Stimulated activated effector memory CD8-positive, alpha-beta T cell treated with anti-CD3 and anti-CD28 coated beads, Interleukin-12 subunit alpha, Interleukin-12 subunit beta, amount 100 ng/mL, for 72 hours (primary cell): Measurements from ENCODE around the gene ZNF423.

Source experiments
- ATAC-seq: fragments of 150-1000 bp; cut with Tn5 transposase; 2 replicates; pipeline ENCODE4 v1.10.0; 2021
- DNase-seq, 2 donors: peaks; one replicate each; pipeline ENCODE4 v3.0.0; 2021 to 2022; ENCODE audit warnings: low spot score in 2 of 2
- H3K27ac Mint-ChIP-seq: one replicate; pipeline ENCODE4 v1.8.0; 2022; ENCODE audit warnings: mild to moderate bottlenecking, mixed read lengths
- H3K36me3 Mint-ChIP-seq: one replicate; pipeline ENCODE4 v1.8.0; 2022; ENCODE audit warnings: mild to moderate bottlenecking, mixed read lengths
- H3K4me1 Mint-ChIP-seq: one replicate; pipeline ENCODE4 v1.8.0; 2022; ENCODE audit warnings: mixed read lengths
- H3K4me3 Mint-ChIP-seq: one replicate; pipeline ENCODE4 v1.8.0; 2022; ENCODE audit warnings: mild to moderate bottlenecking, mixed read lengths
- H3K9me3 Mint-ChIP-seq: one replicate; pipeline ENCODE4 v1.8.0; 2022; ENCODE audit warnings: mixed read lengths

The ZNF423 gene

DNA sequence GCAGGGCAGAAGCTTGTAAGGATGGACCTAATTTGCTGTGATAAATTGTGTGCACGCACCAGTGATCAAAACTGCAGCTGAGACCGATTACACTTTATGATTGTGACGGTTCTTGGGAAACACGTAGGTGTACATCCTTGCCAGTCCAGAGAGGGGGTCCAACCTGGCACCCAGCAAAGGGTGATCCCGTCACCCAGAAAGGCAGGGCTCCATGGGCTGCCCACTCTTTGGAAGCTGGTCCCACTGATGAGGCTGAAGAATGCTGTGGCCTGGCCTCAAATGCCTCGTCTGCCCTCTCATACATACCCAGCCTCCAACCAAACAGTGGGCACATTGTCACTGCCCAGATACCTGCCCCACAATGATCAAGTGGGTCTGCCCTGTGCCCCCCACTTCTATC lies 350.4 kb downstream of the ZNF423 start:
- Mint-ChIP-seq H3K4me1 (peaks cover 10% of the 10 kb centered on the region), H3K9me3 (peaks cover 3% of the 10 kb centered on the region), H3K36me3 (no peaks in the 10 kb centered on the region), H3K4me3 (no peak overlapping the region), H3K27ac (no peak overlapping the region)
- DNase-seq (no peak), ATAC-seq (no peak)

DNA sequence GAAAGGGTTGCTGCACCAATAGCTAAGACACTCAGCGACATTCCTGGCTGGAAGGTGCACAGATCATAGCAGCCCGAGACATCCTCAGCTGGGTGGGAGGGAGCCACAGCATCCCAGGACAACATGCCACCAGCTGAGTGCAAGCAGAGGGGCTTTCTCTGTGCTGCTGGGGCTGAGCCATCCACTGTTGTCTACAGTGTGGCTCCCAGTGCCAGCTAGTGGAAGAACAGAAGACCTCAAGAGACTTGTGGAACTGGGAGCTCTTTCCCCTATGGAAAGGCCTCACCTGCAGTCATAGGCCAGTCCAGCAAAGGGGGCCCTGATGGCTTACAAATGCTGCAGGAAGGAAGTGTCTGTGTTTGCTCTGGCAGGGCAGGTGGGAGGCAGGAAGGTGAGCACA lies 351.3 kb downstream of the ZNF423 start:
- Mint-ChIP-seq H3K4me3 (no peak overlapping the region), H3K27ac (no peak overlapping the region), H3K9me3 (peaks cover 3% of the 10 kb centered on the region), H3K36me3 (no peaks in the 10 kb centered on the region), H3K4me1 (peaks cover 10% of the 10 kb centered on the region)
- ATAC-seq: no peak
- DNase-seq: no peak

DNA sequence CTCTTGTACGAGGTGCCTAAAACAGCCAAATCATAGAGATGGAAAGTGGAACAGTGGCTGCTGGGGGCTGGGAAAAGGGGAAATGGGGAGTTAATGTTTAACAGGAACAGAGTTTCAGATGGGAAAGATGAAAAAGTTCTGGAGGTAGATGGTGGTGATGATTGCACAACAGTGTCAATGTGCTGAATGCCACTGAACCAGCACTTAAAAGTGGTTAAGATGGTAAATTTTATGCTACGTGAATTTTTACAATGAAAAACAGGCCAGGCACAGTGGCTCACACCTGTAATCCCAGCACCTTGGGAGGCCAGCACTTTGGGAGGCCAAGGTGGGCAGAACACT lies 351.9 kb downstream of the ZNF423 start:
- no peak for DNase-seq
- Mint-ChIP-seq H3K4me3 (no peak overlapping the region), H3K27ac (no peak overlapping the region), H3K4me1 (peaks cover 10% of the 10 kb centered on the region), H3K36me3 (no peaks in the 10 kb centered on the region), H3K9me3 (peaks cover 3% of the 10 kb centered on the region)
- no peak for ATAC-seq

GRCh38 chr16:49503256-49504022 lies 352.5 kb downstream of the ZNF423 start:
- Mint-ChIP-seq H3K4me3 (no peak overlapping the region), H3K27ac (no peak overlapping the region), H3K36me3 (no peaks in the 10 kb centered on the region), H3K9me3 (peaks cover 3% of the 10 kb centered on the region), H3K4me1 (peaks cover 10% of the 10 kb centered on the region)
- no peak for ATAC-seq
- DNase-seq: no peak

DNA sequence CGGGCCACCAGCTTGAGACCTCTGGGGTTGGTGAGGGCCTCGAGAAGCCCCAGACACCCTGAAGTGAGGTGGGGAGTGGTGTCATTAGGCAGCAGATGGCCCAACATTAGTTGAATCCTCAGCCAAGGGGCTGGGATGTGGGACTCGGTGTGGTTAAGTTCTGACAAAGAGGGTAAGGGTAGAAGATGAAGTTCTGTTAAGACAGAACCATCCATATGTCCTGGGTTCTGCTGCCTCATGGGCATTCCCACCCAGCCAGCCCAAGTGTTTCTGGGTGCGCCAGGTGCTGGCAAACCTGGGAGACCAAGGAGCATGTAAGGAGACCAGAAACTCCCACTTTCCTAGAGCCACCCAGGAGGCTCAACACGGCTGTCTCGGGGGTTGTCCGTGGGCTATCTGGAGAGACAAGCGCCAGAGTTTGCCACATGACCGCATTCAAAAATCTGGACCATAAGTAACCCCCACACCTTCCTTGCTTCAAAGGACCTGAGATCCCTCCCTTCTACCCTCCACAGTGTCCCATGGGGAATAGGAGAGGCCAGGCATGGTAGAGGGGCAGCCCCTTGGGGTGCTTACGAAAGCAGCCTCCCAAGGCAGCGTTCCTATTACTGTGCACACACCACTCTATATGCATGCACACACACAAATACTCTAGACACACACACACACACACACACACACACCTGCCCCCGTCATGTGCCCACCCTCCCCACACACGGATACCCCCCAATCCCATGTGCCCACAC lies 353.6 kb downstream of the ZNF423 start:
- ATAC-seq (no peak), DNase-seq (no peak)
- no peak overlapping the region for H3K4me3 Mint-ChIP-seq
- H3K27ac Mint-ChIP-seq: no peak overlapping the region
- H3K36me3 Mint-ChIP-seq: no peaks in the 10 kb centered on the region
- peaks cover 3% of the 10 kb centered on the region for H3K9me3 Mint-ChIP-seq
- H3K4me1 Mint-ChIP-seq: peaks cover 10% of the 10 kb centered on the region

DNA sequence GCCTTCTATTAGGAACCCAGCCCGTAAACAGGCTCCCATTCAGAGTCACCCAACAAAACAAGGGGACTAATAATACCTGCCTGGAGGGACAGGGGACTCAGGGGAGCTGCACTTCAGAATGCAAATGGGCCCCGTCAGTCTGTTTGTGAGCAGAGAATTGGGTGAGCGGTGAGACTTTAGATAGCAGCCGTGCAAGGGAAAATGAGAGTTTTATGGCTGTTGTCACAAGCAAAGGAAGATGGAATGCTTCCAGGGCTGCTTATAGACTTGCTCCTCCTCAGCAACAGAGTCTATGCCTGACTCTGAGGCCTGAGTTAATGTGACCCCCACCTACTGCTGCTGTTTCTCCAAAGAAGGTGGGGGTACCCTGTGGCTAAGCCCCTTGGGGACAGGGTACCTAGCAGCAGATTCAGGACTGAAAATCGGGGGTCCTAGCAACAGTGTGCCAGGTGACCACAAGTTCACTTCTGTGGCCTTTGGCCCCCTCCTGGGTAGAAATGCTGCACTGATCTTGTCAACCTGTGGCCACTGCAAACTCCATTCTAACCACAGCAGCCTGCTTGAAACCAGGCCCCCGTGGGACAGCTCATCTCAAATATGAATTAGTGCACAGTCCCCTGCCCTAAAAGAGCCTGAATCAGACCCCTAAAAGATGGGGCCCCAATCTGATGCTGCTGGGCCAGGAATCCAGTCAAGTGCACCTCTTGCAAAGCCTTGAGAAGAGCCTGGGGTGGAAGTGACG lies 355.9 kb downstream of the ZNF423 start:
- H3K27ac Mint-ChIP-seq: no peak overlapping the region
- H3K36me3 Mint-ChIP-seq: no peaks in the 10 kb centered on the region

DNA sequence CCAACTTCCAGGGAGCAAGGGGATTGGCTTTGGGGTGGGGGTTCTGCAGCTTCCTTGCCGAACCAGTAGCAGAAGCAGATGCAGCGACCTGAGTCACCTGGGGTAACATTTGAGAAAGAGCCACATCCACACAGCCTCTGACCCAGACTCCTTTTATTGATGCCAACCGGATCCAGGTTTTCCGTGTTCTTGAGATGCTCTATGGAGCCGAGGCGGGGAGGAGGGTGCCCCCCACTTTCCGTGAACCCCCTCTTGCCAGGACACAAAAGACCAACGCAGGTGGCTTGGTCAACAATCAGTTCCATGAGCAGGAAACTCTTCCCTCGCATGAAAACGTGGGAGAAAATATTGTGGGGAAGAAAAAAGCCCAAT lies 356.5 kb downstream of the ZNF423 start:
- DNase-seq (no peak), ATAC-seq (no peak)
- H3K4me3 Mint-ChIP-seq: no peak overlapping the region
- no peaks in the 10 kb centered on the region for H3K36me3 Mint-ChIP-seq
- H3K27ac Mint-ChIP-seq: no peak overlapping the region
- H3K9me3 Mint-ChIP-seq: no peaks in the 10 kb centered on the region
- H3K4me1 Mint-ChIP-seq: peaks cover 10% of the 10 kb centered on the region

More for the DNA sequence above, 355.9 kb downstream of the ZNF423 start:
- no peaks in the 10 kb centered on the region for H3K9me3 Mint-ChIP-seq
- peaks cover 10% of the 10 kb centered on the region for H3K4me1 Mint-ChIP-seq
- DNase-seq (no peak), ATAC-seq (no peak)
- no peak overlapping the region for H3K4me3 Mint-ChIP-seq

DNA sequence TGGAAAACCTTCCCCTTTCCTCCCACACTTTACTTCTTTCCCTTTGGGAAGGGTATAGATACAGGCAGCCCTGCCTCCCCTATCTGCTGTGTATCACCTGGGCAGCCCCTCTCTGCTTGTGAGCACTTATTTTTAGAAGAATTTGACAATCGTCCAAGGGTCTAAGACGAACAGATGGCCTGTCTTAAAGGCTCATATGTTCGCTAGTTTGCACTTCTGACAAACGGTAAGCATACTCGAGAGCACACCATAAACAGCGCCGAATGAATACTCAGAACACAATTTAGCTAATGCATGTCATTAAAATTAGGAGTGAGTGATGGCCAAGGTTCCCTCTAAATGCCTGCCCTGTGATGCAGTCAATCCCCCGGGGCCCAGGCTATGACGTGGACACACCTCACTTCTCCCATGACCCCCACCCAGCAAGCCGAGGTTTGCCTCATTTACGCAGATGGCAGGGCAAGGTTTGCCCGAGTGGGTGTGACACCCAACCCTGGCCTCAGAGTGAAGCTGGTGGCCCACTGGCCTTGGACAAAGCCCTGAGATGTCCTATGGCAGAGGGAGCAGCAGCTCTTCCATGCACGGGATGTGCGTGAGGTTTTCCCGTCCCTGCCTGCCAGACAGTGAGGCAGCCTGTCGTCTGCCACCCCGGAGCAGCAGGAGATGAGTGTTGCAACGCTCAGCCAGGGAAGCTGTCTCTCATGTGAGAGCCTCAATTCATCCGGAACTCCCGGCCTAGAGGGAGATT lies 357.1 kb downstream of the ZNF423 start:
- DNase-seq (no peak), ATAC-seq (no peak)
- Mint-ChIP-seq H3K27ac (no peak overlapping the region), H3K9me3 (no peaks in the 10 kb centered on the region), H3K36me3 (no peaks in the 10 kb centered on the region), H3K4me1 (peaks cover 10% of the 10 kb centered on the region), H3K4me3 (no peak overlapping the region)

GRCh38 chr16:49498264-49498663 lies 357.6 kb downstream of the ZNF423 start:
- Mint-ChIP-seq H3K36me3 (no peaks in the 10 kb centered on the region), H3K4me1 (peaks cover 5% of the 10 kb centered on the region), H3K27ac (no peak overlapping the region), H3K4me3 (no peak overlapping the region), H3K9me3 (no peaks in the 10 kb centered on the region)
- DNase-seq (no peak), ATAC-seq (no peak)

GRCh38 chr16:49497466-49497865 lies 358.4 kb downstream of the ZNF423 start:
- Mint-ChIP-seq H3K4me1 (no peaks in the 10 kb centered on the region), H3K9me3 (no peaks in the 10 kb centered on the region), H3K4me3 (no peak overlapping the region), H3K36me3 (no peaks in the 10 kb centered on the region), H3K27ac (no peak overlapping the region)
- ATAC-seq: no peak
- no peak for DNase-seq

DNA sequence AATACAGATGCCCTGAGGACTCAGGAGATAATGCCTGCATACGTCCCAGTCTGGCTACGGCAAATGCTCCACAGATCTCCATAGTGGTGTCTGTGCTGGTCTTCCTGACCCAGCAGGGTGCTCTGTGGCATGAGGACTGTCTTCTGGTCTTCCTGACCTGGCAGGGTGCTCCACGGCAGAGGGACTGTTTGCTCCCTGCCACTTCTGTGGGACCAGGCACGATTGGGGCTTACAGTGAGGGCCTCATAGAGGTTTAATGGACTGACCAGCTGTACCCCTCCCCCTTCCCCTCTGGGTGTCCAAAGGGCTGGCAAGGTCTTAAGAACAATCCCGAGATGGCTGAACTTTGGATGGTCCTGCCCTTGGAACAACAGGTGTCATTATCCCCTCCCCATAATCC lies 359.3 kb downstream of the ZNF423 start:
- Mint-ChIP-seq H3K4me1 (no peaks in the 10 kb centered on the region), H3K36me3 (no peaks in the 10 kb centered on the region), H3K4me3 (no peak overlapping the region), H3K27ac (no peak overlapping the region), H3K9me3 (no peaks in the 10 kb centered on the region)
- DNase-seq (no peak), ATAC-seq (no peak)

DNA sequence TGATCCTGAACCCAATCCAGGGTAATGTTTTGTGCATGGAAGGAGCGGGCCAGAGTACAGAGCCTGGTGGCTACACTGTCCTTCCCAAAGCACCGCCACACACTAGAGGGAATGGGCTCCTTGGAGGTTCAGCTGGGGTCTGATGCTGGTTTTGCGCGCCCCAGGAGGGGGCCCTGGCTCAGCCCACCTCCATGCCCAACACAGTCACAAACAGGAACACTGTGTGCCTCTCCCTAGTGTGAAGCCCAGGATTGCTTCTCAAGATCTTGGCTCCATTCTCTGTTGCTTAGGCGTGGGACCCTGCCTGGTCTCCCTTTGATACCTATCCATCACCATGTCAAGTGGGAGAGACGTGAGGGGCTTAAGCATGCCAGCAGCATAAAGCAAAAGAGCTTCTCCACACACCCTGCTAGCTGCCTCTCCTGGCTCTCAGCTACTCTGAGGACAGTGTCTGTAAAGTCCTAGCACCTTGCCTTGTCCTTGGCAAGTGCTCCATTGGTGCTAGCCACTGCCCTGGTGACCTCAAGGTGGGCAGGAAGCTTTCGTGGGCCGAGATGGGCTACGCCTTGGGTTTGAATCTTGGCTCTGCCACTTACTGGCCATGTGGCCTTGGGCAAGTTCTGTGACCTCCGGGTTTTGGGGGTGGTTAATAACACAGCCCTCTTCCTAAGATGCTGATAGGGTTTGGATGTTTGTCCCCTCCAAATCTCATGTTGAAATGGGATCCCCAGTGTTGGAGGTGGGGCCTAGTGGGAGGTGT lies 360.1 kb downstream of the ZNF423 start:
- ATAC-seq (no peak), DNase-seq (no peak)
- Mint-ChIP-seq H3K36me3 (no peaks in the 10 kb centered on the region), H3K27ac (no peak overlapping the region), H3K4me3 (no peak overlapping the region), H3K4me1 (no peaks in the 10 kb centered on the region), H3K9me3 (no peaks in the 10 kb centered on the region)

DNA sequence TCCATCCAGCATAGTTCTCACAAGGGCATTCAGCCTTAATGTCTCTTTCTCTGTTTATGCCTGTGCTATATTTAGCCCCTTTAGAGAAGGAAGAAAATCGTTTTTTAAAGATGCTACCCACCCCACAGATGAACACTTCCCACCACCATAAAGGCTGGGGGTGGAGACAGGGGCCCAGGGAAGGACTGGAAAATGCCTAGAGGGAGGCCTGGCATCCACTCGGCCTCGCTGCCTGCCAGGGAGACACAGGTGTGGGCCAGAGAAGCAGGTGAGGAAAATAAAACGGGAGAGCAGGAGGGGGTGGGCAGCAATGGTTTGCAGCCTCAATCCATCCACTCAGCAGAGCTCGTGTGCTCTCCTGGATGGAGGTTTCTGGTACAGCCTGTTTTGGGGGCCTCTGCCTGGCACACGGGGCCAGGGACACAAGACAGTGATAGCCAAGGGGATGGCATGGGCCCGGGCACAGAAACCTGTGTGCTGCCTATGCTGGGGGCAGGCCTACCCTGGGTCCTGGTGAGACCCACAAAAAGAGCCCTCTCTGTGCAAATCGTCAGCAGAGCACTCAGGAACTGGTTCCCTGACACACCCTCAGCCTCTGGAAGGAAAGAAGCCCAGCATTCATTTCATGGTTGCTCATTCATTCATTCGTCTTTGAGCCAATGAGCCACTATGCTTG lies 360.9 kb downstream of the ZNF423 start:
- Mint-ChIP-seq H3K36me3 (no peaks in the 10 kb centered on the region), H3K27ac (no peak overlapping the region), H3K4me3 (no peak overlapping the region), H3K9me3 (no peaks in the 10 kb centered on the region), H3K4me1 (no peaks in the 10 kb centered on the region)
- no peak for DNase-seq
- no peak for ATAC-seq

DNA sequence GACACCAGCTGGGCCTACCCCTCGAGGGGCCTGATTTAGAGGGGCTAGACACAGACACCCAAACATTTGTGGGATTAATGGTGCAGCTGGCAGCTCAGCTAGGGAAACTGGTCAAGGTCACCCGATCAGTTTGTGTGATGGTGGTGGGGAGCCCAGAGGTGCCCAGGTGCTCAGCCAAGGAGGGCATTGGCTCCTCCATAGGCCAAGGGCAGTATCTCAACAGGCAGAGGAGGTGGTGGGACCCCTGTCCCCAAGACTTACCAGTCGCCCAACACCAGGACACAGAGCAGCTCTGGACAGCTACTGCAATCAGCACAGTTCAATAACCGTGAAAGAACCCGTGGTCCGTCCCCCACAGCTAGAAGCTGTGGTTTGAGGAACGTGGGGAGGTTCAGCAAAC lies 361.4 kb downstream of the ZNF423 start:
- H3K9me3 Mint-ChIP-seq: no peaks in the 10 kb centered on the region
- no peaks in the 10 kb centered on the region for H3K36me3 Mint-ChIP-seq
- no peaks in the 10 kb centered on the region for H3K4me1 Mint-ChIP-seq
- H3K27ac Mint-ChIP-seq: no peak overlapping the region
- no peak overlapping the region for H3K4me3 Mint-ChIP-seq
- no peak for ATAC-seq
- DNase-seq: no peak
